ENCODE results near the gene KIF1B. TPM values are rescaled to one million over a fixed set of nuclear protein-coding genes. Genes with fewer than 3 reads are reported as not detected.

The KIF1B gene
- total RNA-seq, 4 donors from 2014 or later: 53.0 to 78.2 (median 64.8) TPM

DNA sequence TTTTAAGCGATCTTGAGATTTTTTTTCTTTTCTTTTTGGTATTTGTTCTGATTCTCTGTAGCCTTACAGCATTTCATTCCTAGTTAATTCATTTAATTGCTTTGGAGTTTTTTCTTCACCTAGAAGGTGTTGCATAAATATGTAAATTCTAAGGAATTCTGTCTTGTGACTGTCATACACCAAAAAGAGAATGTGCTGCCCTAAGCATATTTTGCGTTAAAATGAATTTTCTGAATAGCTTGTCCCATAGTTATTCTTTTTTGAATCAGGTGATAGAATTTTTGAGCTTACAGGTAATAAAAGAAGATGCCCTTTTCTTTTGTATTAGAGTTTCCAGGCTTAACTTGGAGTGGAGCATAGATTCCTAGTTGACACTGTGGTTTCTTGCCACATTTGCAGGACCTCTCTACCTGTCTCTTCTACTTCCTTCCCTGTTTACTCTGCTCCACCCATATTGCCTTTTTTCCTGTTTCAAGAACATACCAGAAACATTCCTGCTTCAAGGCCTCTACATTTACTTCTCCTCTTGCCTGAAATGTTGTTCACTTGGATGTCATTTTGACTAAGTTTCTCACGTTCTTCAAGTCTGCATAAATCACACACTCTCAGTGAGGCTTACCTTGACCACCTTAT, 53.2 kb downstream of the KIF1B start:
- Histone ChIP-seq H3K36me3 (peaks cover 22 to 88% (median 62%) of the 10 kb centered on the region in 4 donors), H3K9me3 (no peaks in the 10 kb centered on the region), H3K4me3 (no peak overlapping the region), H3K4me1 (peaks cover 0 to 10% (median 9%) of the 10 kb centered on the region in 4 donors), H3K27me3 (no peaks in the 10 kb centered on the region), H3K27ac (replicated peaks in 1 of 4) (no peak overlapping the region)
- TF ChIP-seq, protein P1, sequence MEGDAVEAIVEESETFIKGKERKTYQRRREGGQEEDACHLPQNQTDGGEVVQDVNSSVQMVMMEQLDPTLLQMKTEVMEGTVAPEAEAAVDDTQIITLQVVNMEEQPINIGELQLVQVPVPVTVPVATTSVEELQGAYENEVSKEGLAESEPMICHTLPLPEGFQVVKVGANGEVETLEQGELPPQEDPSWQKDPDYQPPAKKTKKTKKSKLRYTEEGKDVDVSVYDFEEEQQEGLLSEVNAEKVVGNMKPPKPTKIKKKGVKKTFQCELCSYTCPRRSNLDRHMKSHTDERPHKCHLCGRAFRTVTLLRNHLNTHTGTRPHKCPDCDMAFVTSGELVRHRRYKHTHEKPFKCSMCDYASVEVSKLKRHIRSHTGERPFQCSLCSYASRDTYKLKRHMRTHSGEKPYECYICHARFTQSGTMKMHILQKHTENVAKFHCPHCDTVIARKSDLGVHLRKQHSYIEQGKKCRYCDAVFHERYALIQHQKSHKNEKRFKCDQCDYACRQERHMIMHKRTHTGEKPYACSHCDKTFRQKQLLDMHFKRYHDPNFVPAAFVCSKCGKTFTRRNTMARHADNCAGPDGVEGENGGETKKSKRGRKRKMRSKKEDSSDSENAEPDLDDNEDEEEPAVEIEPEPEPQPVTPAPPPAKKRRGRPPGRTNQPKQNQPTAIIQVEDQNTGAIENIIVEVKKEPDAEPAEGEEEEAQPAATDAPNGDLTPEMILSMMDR (IDR thresholded peaks at IDR 0.05): no peak
- TF ChIP-seq EP300 (IDR thresholded peaks at IDR 0.05) (no peak), POLR2A (IDR thresholded peaks at IDR 0.05; ENCODE audit: low read depth) (no peak)
- intact Hi-C loops (cut with DNase I): no loop called here
- DNase-seq (ENCODE audit: extremely low spot score): no peak
- 87% methylated on average over 3 of the region's 3 CpGs for WGBS

DNA sequence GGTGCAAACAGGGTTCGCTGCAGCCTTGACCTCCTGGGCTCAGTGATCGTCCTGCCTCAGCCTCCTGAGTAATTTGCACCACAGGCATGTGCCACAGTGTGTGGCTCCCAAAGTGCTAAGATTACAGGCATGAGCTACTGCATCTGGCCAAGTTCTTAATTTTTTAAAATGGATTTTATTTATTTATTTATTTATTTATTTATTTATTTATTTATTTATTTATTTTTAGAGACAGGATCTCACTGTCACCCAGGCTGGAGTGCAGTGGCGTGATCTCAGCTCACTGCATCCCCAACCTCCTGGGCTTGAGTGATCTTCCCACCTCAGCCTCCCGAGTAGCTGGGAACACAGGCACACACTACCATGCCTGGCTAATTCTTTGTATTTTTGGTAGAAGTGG, 54.7 kb downstream of the KIF1B start:
- Histone ChIP-seq H3K27me3 (no peaks in the 10 kb centered on the region), H3K27ac (replicated peaks in 1 of 4) (no peak overlapping the region), H3K9me3 (no peaks in the 10 kb centered on the region), H3K4me1 (peaks cover 0 to 10% (median 8%) of the 10 kb centered on the region in 4 donors), H3K36me3 (peaks cover 22 to 86% (median 61%) of the 10 kb centered on the region in 4 donors), H3K4me3 (no peak overlapping the region)
- DNase-seq (ENCODE audit: extremely low spot score): no peak
- WGBS: 100% methylated on average over 4 of the region's 4 CpGs
- intact Hi-C loops (cut with DNase I): no loop called here
- no peak for TF ChIP-seq POLR2A (IDR thresholded peaks at IDR 0.05; ENCODE audit: low read depth)
- TF ChIP-seq, protein P1 (IDR thresholded peaks at IDR 0.05): no peak
- TF ChIP-seq POLR2AphosphoS5 (IDR thresholded peaks at IDR 0.05): no peak
- TF ChIP-seq EP300 (IDR thresholded peaks at IDR 0.05): no peak

DNA sequence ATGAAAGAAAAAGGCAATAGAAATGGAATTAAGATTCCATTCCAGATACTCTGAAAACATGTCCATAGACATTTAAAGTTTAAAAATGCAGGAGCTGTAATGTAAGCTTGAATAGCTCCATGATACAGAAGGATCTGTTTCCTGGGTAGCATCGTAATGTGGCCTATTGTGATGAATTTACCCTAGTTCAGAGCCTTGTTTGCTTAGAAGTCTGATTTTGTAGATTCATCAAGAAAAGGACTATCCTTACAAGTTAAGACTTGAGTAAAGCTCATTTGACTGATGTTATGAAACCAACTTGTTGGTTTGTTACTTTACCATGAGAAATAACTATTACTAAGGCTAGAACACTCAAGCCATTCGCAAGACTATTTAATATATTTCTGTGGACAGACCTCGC, 55.5 kb downstream of the KIF1B start:
- 98% methylated on average over 3 of the region's 3 CpGs for WGBS
- Histone ChIP-seq H3K9me3 (no peaks in the 10 kb centered on the region), H3K36me3 (peaks cover 22 to 78% (median 55%) of the 10 kb centered on the region in 4 donors), H3K27ac (replicated peaks in 1 of 4) (no peak overlapping the region), H3K4me1 (peaks cover 0 to 10% (median 8%) of the 10 kb centered on the region in 4 donors), H3K4me3 (no peak overlapping the region), H3K27me3 (no peaks in the 10 kb centered on the region)
- intact Hi-C loops (cut with DNase I): no loop called here
- TF ChIP-seq, protein P1 (IDR thresholded peaks at IDR 0.05): no peak
- TF ChIP-seq POLR2A (IDR thresholded peaks at IDR 0.05; ENCODE audit: low read depth): no peak
- TF ChIP-seq POLR2AphosphoS5 (IDR thresholded peaks at IDR 0.05): no peak
- TF ChIP-seq EP300 (IDR thresholded peaks at IDR 0.05): no peak
- DNase-seq (ENCODE audit: extremely low spot score): no peak

DNA sequence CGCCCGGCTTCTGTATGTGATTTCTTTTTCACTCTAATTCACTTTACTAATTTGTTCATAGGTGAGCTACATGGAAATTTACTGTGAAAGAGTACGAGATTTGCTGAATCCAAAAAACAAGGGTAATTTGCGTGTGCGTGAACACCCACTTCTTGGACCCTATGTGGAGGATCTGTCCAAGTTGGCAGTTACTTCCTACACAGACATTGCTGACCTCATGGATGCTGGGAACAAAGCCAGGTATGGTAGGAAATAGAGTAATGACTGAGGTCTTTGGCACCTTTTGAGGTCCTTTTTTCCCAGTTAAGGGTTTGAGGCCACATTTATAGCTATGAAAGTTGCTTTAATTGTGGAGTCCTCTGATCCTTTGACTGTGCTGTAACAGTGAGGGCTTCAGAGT, 56.9 kb downstream of the KIF1B start:
- H3K27ac ChIP-seq (replicated peaks in 1 of 4): no peak overlapping the region
- intact Hi-C loops (cut with DNase I): no loop called here

More for the DNA sequence above, 56.9 kb downstream of the KIF1B start:
- 86% methylated on average over 5 of the region's 5 CpGs for WGBS
- no peak for DNase-seq (ENCODE audit: extremely low spot score)
- Histone ChIP-seq H3K27me3 (no peaks in the 10 kb centered on the region), H3K4me3 (no peak overlapping the region), H3K4me1 (peaks cover 6 to 10% (median 8%) of the 10 kb centered on the region in 4 donors), H3K36me3 (peaks cover 21 to 69% (median 51%) of the 10 kb centered on the region in 4 donors), H3K9me3 (no peaks in the 10 kb centered on the region)
- TF ChIP-seq POLR2A (IDR thresholded peaks at IDR 0.05; ENCODE audit: low read depth) (no peak), EP300 (IDR thresholded peaks at IDR 0.05) (no peak), POLR2AphosphoS5 (IDR thresholded peaks at IDR 0.05) (no peak)
- TF ChIP-seq, protein P1 (IDR thresholded peaks at IDR 0.05): no peak
